ENCODE results near the gene IGF1R.

IGF1R gene

DNA sequence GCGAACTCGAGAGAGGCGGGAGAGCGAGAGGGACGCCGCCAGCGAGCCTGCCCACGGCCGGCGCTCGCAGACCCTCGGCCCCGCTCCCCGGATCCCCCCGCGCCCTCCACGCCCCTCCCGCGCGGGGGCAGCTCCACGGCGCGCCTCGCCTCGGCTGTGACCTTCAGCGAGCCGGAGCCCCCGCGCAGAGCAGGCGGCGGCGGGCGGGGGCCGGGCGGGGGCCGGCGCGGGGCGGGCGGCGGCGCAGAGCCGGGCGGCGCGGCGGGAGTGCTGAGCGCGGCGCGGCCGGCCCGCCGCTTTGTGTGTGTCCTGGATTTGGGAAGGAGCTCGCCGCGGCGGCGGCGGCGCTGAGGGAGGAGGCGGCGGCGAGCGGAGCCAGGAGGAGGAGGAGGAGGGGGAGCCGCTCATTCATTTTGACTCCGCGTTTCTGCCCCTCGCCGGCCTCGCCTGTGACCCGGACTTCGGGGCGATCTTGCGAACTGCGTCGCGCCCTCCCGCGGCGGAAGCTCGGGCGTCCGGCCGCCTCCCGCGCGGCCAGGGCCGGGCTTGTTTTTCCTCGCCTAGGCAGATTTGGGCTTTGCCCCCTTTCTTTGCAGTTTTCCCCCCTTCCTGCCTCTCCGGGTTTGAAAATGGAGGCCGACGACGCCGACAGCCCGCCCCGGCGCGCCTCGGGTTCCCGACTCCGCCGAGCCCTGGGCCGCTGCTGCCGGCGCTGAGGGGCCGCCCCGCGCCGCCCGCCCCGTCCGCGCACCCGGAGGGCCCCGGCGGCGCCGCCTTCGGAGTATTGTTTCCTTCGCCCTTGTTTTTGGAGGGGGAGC lies 524 bp downstream of the IGF1R start:
- DNase-seq (ENCODE audit: low spot score), result peak; percentile 62

DNA sequence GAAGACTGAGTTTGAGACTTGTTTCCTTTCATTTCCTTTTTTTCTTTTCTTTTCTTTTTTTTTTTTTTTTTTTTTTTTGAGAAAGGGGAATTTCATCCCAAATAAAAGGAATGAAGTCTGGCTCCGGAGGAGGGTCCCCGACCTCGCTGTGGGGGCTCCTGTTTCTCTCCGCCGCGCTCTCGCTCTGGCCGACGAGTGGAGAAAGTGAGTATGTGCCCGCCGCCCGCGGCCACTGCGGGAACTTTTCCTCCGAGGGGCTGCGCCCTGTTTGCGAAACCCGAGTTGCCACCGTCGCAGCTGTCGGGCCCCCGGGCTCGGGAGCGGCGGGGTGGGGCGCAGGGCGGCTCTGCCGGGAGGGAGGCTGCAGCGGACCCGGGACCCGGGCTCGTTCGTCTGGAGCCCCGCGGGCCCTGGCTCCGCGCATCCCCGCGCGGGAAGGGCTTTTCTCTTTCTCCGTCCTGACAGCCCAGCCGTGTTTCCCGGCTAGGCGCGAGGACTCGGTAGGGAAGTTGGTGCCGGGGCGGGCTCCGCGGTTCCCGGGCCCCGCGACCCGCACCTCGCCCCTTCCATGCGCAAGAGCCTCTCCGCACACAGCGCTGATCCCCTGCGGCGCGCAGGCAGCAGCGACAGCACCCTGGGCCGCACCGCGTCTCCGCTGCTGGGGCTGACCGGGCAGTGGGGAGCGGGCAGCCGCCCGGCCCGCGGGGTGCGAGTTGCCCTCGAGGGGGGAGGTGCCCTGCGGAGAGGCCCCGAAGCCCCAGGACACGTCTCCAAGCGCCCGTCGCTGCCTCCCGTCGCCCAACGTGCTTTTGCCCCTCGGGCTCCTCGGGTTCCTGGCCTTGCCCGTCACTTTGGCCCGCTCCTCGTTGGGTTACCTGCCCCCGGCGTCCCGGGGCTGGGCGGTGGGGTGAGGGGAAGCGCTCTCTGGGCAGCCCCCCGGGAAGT lies 1.4 kb downstream of the IGF1R start:
- peak; percentile 72 for DNase-seq (ENCODE audit: low spot score)

DNA sequence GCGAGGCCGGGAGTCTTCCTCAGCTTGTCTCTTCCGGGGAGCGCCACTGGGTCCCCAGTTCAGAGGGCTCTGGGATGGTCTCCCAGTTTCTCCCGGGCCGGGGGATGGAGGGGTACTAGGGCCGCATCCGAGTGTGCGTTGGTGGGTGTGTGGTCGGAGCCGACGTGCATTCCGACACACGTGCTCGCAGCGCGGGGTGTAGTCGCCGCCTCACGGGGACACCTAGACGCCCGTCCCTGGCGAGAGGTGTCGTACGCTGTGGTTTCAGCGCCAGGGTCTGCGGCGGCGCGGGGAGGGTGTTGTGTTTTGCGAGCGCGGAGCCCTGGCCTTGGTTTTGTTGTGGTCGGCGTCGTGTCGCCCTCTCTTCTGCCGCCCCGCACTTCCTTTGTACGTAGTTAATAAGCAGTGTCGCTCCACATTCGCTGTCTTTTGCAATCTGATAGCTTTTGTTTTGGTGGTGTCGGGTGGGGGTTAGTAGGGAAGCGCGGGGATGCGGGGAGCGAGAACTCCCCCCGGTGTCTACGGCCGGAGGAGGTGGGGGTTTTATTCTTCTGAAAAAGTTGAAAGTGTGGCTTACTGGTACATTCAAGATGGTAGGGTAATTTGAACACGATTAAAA lies 2.2 kb downstream of the IGF1R start:
- DNase-seq (ENCODE audit: low spot score), result peak; percentile 28

DNA sequence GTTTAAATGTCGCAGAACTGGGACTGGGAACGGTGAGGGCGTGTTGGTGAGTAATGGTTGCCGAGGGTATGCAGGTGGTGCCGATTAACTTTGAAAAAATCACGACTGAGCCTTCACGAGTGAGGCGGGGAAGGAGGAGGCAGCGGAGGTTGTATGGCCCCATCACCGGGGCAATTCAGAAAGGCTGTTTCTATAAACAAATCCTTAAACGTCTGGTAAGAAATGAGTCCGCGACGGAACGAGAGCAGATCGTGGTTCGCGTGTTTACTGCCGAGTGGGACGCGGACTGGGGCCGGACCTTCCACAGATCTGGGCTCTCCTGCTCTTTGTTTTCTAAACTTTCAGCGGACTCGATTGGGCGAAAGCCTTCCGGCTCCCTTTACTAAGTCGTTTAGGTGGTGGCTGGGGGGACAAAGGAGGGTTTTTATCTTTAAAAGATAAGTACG lies 2.7 kb downstream of the IGF1R start:
- DNase-seq (ENCODE audit: low spot score), result peak; percentile 31

DNA sequence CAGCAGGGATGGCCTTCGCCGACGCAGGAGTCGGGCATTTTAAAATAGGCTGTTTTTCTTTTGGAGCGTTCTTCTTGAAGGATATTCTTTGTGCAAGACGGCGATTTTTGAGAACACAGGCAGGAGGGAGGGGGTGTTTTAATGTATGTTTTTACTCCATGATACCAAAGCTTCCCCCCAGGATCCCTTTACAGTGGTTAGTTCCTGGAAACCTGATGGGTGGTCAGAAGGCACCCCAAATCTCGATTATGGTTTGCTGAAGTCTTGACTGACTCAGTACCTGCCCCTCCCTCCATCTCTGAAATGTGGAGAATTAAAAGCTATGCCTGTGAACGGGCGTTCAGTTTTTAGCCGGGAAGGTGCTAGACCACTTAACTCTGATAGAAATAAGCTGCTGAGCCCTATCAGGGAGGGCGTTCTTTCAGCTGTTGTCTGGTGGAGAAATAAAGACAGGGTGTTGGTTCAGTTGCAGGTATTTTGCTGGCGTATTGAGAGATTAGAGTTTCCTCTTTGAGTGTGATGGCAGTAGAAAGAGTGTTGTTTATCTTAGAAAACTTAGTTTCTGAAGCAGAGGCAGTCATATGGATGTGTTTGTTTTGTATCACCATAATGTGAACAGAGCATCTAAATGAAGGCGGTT lies 3.4 kb downstream of the IGF1R start:
- peak; percentile 28 for DNase-seq (ENCODE audit: low spot score)

DNA sequence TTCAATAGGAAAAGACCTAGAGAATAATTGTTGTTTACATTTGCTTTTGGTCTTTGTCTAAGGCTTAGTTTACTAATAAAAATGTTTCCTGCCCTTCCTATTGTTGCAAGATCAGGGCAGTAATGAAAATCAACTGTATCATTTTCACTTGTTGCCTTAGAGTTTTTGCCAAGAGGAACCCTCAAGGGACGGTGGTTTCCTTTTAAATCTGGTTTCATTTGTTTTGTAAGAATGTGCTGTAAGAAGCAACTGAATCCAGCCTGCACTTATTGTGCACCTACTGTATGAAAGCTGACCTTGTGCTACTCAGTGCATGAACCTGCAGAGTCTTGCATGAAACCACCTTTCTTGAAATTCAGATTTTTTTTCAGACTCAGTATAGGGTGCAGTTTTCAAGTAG lies 5.3 kb downstream of the IGF1R start:
- no peak for DNase-seq (ENCODE audit: low spot score)

DNA sequence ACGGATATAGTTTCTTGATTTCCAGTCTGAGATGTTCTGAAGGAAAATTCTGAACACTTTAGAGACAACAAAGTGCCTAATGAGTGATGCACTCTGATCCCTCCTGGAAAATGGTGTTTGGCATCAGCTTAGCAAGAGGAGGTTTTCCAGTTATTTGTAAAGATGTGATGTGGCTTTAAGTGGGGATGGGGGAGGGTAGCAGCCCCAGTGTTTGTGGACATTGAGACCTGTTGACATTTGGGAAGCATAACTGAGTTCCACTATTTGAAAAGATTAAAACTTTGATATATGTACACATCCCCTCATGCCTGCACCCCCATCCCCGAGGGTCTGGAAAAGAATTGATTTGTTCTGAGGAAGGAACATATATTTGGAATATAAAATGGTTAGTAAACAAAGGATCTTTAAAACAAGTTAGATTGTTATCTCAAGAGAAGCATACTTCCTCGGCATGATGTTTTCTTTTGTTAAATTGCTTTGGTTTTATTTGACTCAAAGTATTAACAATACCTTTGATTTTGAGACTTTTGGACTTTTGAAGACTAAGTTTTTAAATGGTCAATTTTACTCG lies 6.5 kb downstream of the IGF1R start:
- no peak for DNase-seq (ENCODE audit: low spot score)

DNA sequence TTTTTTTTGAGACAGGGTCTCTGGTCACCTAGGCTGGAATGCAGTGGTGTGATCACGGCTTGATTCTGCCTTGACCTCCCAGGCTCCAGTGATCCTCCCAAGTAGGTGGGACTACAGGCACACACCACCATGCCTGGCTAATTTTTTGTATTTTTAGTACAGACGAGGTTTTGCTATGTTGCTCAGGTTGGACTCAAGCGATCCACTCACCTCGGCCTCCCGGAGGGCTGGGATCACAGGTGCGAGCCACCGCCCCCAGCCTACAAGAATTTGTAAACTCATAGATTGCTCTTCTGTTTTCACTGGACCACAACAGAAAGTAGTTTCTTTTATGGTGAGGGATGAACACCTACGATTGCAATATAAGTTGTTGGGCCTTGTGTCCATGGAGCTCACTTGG lies 7.4 kb downstream of the IGF1R start:
- no peak for DNase-seq (ENCODE audit: low spot score)

DNA sequence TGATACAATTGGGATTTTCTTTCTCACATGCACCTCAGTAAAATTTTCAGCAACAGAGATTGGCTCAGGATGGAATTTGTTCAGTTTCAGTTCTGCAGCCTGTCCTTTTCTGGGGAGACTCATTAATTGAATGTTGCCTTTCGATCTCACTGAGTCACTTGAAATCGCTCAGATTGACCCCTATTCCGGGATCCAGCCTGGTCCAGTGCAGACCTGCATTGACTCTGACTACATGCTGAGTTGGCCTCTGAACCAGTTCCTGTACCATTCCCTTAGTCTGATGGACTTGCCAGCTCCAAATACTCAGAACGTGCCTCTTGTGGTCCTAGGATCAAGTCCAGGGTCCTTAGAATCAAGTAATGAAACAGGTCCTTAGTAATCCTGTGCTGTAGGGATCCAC lies 9.4 kb downstream of the IGF1R start:
- peak; percentile 33 for DNase-seq (ENCODE audit: low spot score)

DNA sequence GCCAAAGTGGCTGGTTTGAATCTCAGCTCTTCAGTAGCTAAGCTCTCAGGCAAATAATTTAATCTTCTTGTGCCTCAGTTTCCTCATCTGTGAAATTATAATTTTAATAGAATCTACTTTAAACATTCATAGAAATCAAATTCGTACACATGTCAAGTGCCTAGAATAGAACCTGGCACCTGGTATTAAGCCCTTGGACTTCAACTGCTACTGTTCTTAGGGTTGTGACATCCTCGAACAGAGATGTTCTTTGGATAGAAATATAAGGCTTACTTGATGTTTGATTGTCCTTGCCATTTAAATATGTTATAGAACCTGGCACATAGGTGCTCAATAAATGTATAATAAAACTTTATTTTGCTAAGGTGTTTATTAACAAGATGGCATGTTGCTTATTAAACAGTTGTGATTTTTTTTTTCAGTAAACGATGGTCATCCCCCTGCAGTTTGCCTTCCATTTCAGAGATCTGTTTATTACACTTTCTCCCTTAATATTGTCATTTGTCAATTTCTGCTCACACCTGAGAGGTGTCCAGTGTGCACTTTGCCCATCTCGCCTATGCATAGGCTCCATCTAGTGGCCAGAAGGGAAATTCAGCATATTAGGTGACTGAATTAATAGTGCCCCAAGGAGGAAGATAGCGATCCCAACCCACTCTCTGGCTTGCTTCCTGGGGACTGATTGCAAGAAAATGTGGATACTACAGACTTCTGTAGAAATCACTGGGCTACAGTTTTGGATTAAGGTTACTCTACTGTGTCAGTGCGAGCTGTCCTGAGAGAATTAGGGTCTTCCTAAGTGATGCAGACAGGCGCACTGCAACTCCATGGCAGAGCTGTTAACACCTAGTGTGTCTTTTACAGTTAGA lies 10.7 kb downstream of the IGF1R start:
- peak; percentile 59 for DNase-seq (ENCODE audit: low spot score)

DNA sequence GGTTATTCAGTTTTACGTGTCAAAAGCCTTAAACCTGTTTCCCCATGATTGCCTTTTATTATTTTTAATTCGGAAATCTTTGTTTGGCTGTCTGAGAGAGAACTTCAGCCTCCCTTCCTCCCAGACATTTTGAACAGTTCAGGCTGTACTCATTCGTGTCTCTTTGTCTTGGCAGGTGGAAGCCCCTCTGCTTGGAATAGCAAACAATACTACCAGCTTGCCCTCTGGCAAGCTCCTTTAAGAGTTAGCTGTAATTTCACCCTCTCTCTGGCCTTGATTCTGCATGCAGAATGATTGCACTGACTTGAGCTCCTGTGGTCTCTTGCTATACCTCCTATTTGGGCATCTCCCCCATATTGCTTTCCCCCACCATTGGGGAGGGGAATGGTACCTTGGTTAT lies 11.7 kb downstream of the IGF1R start:
- no peak for DNase-seq (ENCODE audit: low spot score)

DNA sequence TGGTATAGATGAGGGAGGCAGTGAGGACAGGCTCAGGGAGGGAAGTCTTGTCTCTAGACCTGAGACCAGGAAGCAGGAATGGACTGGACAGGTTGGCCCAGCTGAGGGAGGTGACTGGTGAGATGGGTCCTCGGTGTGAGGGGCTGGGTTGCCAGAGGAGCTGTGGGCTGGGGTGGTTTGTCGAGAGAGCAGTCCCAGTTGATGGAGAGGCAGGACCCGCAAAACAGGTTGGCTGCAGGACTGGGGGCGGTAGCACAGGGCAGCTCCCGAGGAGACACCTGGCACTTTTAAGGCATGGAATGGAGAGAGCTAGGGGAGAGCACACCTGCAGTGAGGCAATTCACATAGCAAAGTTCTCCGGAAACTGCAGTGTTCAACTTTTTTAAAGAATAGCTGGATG lies 14.7 kb downstream of the IGF1R start:
- no peak for DNase-seq (ENCODE audit: low spot score)

DNA sequence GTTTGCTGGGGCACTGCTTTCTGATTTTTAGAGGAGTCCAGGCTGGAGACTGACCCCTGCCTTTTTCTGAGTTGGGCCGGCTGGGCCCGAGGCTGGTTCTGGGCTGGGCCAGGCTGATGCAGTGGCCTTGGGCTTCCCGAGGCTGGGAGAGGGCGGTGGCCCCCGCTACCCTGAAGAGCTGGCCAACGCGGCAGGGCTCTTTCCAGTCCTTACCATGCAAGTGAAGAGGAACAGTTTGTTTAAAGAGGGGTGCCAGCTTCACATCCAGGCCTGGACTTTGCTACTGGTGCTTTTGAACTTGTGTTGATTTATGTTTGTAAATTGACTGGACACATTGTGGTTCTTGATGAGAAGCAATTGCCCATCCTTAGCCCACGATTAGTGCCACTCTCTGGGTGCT lies 15.3 kb downstream of the IGF1R start:
- DNase-seq (ENCODE audit: low spot score), result no peak

DNA sequence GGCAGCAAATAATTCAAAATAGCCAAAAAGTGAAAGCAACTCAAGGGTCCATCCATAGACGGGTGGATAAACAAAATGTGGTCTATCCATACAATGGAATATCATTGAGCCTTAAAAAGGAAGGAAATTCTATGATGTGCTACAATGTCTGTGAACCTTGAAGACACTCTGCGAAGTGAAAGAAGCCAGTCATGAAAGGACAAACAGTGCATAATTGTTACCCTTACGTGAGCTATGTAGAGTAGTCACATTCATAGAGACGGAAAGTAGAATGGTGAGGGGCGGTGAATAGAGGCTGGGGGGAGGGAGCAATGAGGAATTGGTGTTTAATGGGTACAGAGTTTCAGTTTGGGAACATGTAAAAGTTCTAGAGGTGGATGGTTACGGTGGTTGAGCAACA lies 18.1 kb downstream of the IGF1R start:
- no peak for DNase-seq (ENCODE audit: low spot score)

DNA sequence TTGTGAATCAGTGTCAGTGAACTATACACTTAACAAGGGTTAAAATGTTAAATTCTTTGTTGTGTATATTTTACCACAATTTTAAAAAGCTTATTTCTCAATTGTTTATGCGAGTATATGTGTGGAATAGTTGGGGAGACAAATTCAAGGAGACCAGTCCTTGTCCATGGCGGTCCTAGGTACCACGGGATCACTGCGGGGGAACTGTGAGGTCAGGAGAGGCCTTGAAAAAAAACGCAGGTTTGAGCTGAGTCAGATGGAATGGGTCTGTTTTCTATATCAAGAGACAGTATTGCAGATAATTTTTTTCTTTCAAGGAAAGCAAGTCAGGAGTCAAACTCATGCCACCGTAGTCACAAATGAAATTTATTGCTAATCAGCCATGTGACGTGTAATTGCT lies 18.5 kb downstream of the IGF1R start:
- DNase-seq (ENCODE audit: low spot score), result no peak

DNA sequence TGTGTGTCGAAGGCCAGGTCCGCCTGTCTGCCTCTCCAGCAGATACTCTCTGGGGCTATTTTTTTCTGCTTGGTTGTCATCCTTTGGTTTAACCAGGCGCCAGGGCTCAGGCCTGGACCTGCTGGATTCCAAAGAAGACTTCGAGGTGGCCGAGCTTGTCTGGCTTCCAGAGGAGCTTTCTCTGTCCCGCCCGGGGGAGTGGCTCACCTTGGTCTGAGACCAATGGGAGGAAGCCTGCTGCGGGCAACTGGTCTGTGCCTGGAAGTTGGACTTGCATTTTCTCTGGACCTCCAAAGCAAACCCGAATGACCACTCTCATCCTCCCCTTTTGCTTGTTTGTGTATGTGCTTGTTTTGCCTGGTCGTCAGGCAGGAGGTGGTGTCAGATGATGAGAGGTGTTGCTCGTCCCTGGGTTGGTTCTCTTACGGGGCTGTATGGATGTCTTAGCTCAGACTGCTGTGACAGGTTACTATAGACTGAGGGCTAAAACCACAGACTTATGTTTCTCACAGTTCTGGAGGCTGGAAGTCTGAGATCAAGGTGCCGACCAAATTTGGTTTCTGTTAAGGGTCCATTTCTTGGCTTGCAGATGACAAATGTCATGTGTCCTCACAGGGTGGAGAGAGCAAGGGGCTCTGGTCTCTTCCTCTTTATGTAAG lies 19.3 kb downstream of the IGF1R start:
- DNase-seq (ENCODE audit: low spot score), result no peak

DNA sequence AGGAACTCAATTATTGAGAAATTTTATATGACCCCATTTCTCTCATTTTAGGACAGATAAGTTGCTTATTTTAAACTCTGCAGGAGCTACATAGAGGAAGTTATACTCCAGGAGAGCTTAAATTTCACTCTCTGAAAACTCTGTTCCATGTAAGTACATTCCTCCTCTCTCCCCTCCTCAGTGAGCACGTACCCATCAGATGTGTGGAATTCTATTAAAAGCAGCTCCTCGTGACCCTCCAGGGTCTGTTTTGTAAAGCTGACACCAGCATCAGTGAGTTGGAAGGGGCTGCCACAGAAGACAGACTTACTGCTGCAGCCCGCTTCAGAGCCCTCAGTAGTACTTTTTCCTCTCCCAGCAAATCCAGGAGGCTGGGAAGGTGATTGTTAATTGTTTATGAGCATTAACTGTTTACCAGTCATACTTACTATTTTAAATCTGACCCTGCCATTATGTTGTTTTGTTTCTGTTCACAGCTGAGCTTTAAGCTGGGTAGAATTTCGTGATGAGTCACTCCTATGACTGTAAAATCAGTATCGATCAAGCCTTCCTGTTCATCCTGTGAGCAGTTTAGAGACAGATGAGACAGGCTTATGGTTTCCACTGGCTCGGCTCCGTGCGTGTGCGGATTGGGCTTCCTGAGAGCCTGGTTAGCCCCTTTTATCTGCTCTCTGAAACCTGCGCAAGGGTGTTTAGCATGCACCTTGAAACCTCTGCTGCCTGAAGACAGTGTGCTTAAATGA lies 20.4 kb downstream of the IGF1R start:
- DNase-seq (ENCODE audit: low spot score), result peak; percentile 44

DNA sequence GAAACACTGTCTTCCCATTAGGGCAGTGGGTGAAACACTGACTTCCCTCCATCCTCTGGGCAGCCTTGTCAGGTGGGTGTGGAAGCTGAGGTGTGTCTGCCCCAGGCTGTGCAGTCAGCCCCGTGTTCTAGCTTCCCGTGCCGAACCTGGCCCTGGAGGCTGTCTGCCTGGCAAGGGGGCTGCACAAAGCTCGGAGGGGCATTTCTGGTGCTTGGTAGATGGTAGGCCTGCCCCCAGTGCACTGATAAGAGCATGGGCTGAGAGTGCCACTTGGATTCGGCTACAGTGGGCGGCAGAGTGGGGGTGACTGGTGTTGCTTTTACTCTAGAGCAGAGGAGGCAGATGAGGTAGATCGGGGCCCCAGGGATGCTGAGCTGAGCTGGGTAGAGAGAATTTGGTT lies 21.3 kb downstream of the IGF1R start:
- no peak for DNase-seq (ENCODE audit: low spot score)
